Measurements from ENCODE around the gene EPM2A. TPM values are rescaled to one million over a fixed set of nuclear protein-coding genes. Genes with fewer than 3 reads are reported as not detected.

The EPM2A gene
- total RNA-seq, 1 experiment from 2014 or later, result 6.4 TPM

- no TSS peak for BruUV-seq (replicated peaks)
- no peaks in the 10 kb centered on the region for H3K9me2 ChIP-seq (ENCODE audit: insufficient read depth)
- peaks cover 10 to 22% of the 10 kb centered on the region in 2 experiments for H3K4me1 ChIP-seq (ENCODE audit: control insufficient read depth in 1 of 2, insufficient read depth in 2 of 2, low read length in 2 of 2)
- H3K4me3 ChIP-seq (replicated peaks in 1 of 2; ENCODE audit: low read depth in 1 of 2, low read length in 2 of 2), result no peak overlapping the region
- H3K36me3 ChIP-seq (ENCODE audit: control insufficient read depth in 1 of 2, insufficient read depth in 2 of 2, low read length in 2 of 2), result no peaks in the 10 kb centered on the region
- H3K27ac ChIP-seq (ENCODE audit: low read depth, low read length), result no peak overlapping the region
- H2AFZ ChIP-seq (ENCODE audit: low read depth, low read length, poor library complexity, severe bottlenecking), result no peak overlapping the region
- no peak overlapping the region for H3K9ac ChIP-seq (ENCODE audit: low read length)
- ChIA-PET CTCF (no interaction called here), RAD21 (ENCODE audit: low non-redundant PET in 1 of 2, low total read pairs in 2 of 2, uncharacterized antibody in 2 of 2, unreplicated experiment in 2 of 2) (no interaction called here), POLR2A (no interaction called here)
- H3K27me3 ChIP-seq (ENCODE audit: insufficient read depth, low read length), result no peaks in the 10 kb centered on the region
- DNase-seq (ENCODE audit: low read depth, low spot score) (no peak), ATAC-seq (no peak)
- no peaks in the 10 kb centered on the region for H4K20me1 ChIP-seq (ENCODE audit: insufficient read depth)
- H3K4me2 ChIP-seq (ENCODE audit: low read length), result no peak overlapping the region
- H3K79me2 ChIP-seq (ENCODE audit: insufficient read depth, low read length), result no peaks in the 10 kb centered on the region
- TF ChIP-seq RAD21 (IDR thresholded peaks at IDR 0.05; ENCODE audit: low read depth), result peak; percentile 17; the same call in 1 of the 2 replicates
- TF ChIP-seq POLR2A (IDR thresholded peaks at IDR 0.05; ENCODE audit: borderline replicate concordance, extremely low read depth, insufficient read depth, insufficient read length), result no peak
- intact Hi-C loops (cut with micrococcal nuclease), result loop anchor here (10.0 kb wide), 1 partner anchor 232 kb away; the partner anchor contains the start of gene SHPRH
- no peaks in the 10 kb centered on the region for H3K9me3 ChIP-seq (ENCODE audit: control insufficient read depth in 1 of 2, insufficient read depth in 1 of 2, low read depth in 1 of 2, low read length in 2 of 2)
Observed at GRCh38 chr6:145733207-145733606, 2.1 kb downstream of the EPM2A start.

- no peaks in the 10 kb centered on the region for H3K36me3 ChIP-seq (ENCODE audit: control insufficient read depth in 1 of 2, insufficient read depth in 2 of 2, low read length in 2 of 2)
- H2AFZ ChIP-seq (ENCODE audit: low read depth, low read length, poor library complexity, severe bottlenecking), result no peak overlapping the region
- H3K9me2 ChIP-seq (ENCODE audit: insufficient read depth), result no peaks in the 10 kb centered on the region
- H3K4me3 ChIP-seq (replicated peaks in 1 of 2; ENCODE audit: low read depth in 1 of 2, low read length in 2 of 2), result no peak overlapping the region
- no peaks in the 10 kb centered on the region for H4K20me1 ChIP-seq (ENCODE audit: insufficient read depth)
- H3K4me1 ChIP-seq (ENCODE audit: control insufficient read depth in 1 of 2, insufficient read depth in 2 of 2, low read length in 2 of 2), result peaks cover 10 to 19% of the 10 kb centered on the region in 2 experiments
- no peak for DNase-seq (ENCODE audit: low read depth, low spot score)
- ATAC-seq, result no peak
- TF ChIP-seq EZH2phosphoT487 (IDR thresholded peaks at IDR 0.05; ENCODE audit: borderline replicate concordance), result no peak
- TF ChIP-seq POLR2AphosphoS5 (IDR thresholded peaks at IDR 0.05; ENCODE audit: low read depth, low read length), result no peak
- TF ChIP-seq SRF (IDR thresholded peaks at IDR 0.05; ENCODE audit: low read depth), result no peak
- no peak for TF ChIP-seq POLR2A (IDR thresholded peaks at IDR 0.05; ENCODE audit: borderline replicate concordance, extremely low read depth, insufficient read depth, insufficient read length)
- TF ChIP-seq REST (IDR thresholded peaks at IDR 0.05; ENCODE audit: low read depth), result no peak
- ChIA-PET RAD21 (ENCODE audit: low non-redundant PET in 1 of 2, low total read pairs in 2 of 2, uncharacterized antibody in 2 of 2, unreplicated experiment in 2 of 2) (no interaction called here), CTCF (no interaction called here), POLR2A (no interaction called here)
- no peak overlapping the region for H3K4me2 ChIP-seq (ENCODE audit: low read length)
- intact Hi-C loops (cut with micrococcal nuclease), result loop anchor here (10.0 kb wide), 1 partner anchor 233 kb away; the partner anchor contains the start of gene SHPRH
- BruUV-seq (replicated peaks), result no TSS peak
- H3K79me2 ChIP-seq (ENCODE audit: insufficient read depth, low read length), result no peaks in the 10 kb centered on the region
- H3K27ac ChIP-seq (ENCODE audit: low read depth, low read length), result no peak overlapping the region
- no peaks in the 10 kb centered on the region for H3K9me3 ChIP-seq (ENCODE audit: control insufficient read depth in 1 of 2, insufficient read depth in 1 of 2, low read depth in 1 of 2, low read length in 2 of 2)
- no peaks in the 10 kb centered on the region for H3K27me3 ChIP-seq (ENCODE audit: insufficient read depth, low read length)
- no peak overlapping the region for H3K9ac ChIP-seq (ENCODE audit: low read length)
Observed at GRCh38 chr6:145731447-145731846, 3.9 kb downstream of the EPM2A start.
